B cell (primary cell): ENCODE data around the gene TMEM18. TPM values are rescaled to one million over a fixed set of nuclear protein-coding genes. Genes with fewer than 3 reads are reported as not detected.

ENCODE experiments used
- ATAC-seq: fragments of 200-7000 bp; cut with Tn5 transposase; one replicate; pipeline ENCODE4 v1.10.0; 2021; ENCODE audit warnings: low read depth, mild to moderate bottlenecking, moderate number of reproducible peaks, moderate library complexity
- CTCF ChIA-PET: fragments of 350-600 bp; sonication (Branson Sonifier 250); formaldehyde crosslinking; loops from one replicate; lab custom pipeline; 2021; ENCODE audit warnings: antibody characterized with exemption, inconsistent platforms; lab: Charles Lee
- POLR2A ChIA-PET: fragments of 350-600 bp; sonication (Branson Sonifier 250); formaldehyde crosslinking; loops from one replicate; lab custom pipeline; 2021; ENCODE audit warnings: antibody characterized with exemption; lab: Charles Lee
- DNase-seq: peaks from one replicate; pipeline ENCODE4 v3.0.0; 2013
- H2AFZ ChIP-seq: 2 replicates; pipeline ENCODE4 v1.6.1; 2012; ENCODE audit warnings: mild to moderate bottlenecking, low read depth, low read length; ENCODE audit not compliant: insufficient read depth, poor library complexity, severe bottlenecking
- H3K27ac ChIP-seq, 2 donors: 1 replicate in 1 of 2; 2 replicates in 1 of 2; pipeline ENCODE4 v1.5.1; 2012 to 2013; ENCODE audit warnings: low read length in 2 of 2, mild to moderate bottlenecking in 2 of 2, moderate library complexity in 1 of 2
- H3K27me3 ChIP-seq, 4 experiments: fragments of 200-600 bp in 1 of 4; sonication (generic) in 1 of 4; replicated peaks in 1 of 4; 1 replicate in 2 of 4; 2 replicates in 2 of 4; pipeline versions ENCODE4 v1.6.1 to v1.7.0; 2013 to 2016; ENCODE audit warnings: low read length in 3 of 4, mild to moderate bottlenecking in 2 of 4, mixed read lengths in 1 of 4, moderate library complexity in 1 of 4; ENCODE audit not compliant: insufficient read depth in 4 of 4, control insufficient read depth in 3 of 4; ENCODE audit errors: control extremely low read depth in 1 of 4
- H3K36me3 ChIP-seq, 2 experiments: replicated peaks in 1 of 2; 1 replicate in 1 of 2; 2 replicates in 1 of 2; pipeline versions ENCODE4 v1.6.1 to v1.7.1; 2013; ENCODE audit warnings: low read length in 1 of 2; ENCODE audit not compliant: insufficient read depth in 2 of 2, control insufficient read depth in 1 of 2; ENCODE audit errors: control extremely low read depth in 1 of 2, extremely low read depth in 1 of 2
- H3K4me1 ChIP-seq, 2 donors: fragments of 200-600 bp in 1 of 2; sonication (generic) in 1 of 2; 1 replicate in 1 of 2; 2 replicates in 1 of 2; pipeline versions ENCODE4 v1.5.1 to v1.6.1; 2013 to 2017; ENCODE audit warnings: low read length in 2 of 2; ENCODE audit not compliant: control insufficient read depth in 2 of 2, insufficient read depth in 2 of 2
- H3K4me2 ChIP-seq: replicated peaks from 2 replicates; pipeline ENCODE3; 2012; ENCODE audit warnings: mild to moderate bottlenecking, low read depth, low read length; ENCODE audit not compliant: poor library complexity, severe bottlenecking
- H3K4me3 ChIP-seq, 5 experiments: fragments of 200-600 bp in 1 of 5; sonication (generic) in 1 of 5; 1 replicate in 3 of 5; 2 replicates in 2 of 5; pipeline versions ENCODE4 v1.5.1 to v1.7.0; 2011 to 2016; ENCODE audit warnings: low read length in 4 of 5, mild to moderate bottlenecking in 4 of 5, low read depth in 2 of 5, control low read depth in 1 of 5, moderate library complexity in 1 of 5; ENCODE audit not compliant: insufficient read depth in 1 of 5; ENCODE audit errors: control extremely low read depth in 1 of 5, extremely low read depth in 1 of 5
- H3K79me2 ChIP-seq: fragments of 200-600 bp; sonication (generic); one replicate; pipeline ENCODE4 v1.6.0; 2016; ENCODE audit warnings: low read length; ENCODE audit not compliant: control insufficient read depth, insufficient read depth
- H3K9ac ChIP-seq: fragments of 200-600 bp; sonication (generic); 2 replicates; pipeline ENCODE4 v1.6.1; 2017; ENCODE audit warnings: mild to moderate bottlenecking, low read length, moderate library complexity
- H3K9me3 ChIP-seq, 3 donors: one replicate each; pipeline versions ENCODE4 v1.6.1 to v1.7.1; 2013; ENCODE audit warnings: low read length in 2 of 3; ENCODE audit not compliant: control insufficient read depth in 2 of 3, insufficient read depth in 1 of 3; ENCODE audit errors: control extremely low read depth in 1 of 3
- H4K20me1 ChIP-seq: 2 replicates; pipeline ENCODE4 v1.6.0; 2012; ENCODE audit warnings: mild to moderate bottlenecking, low read length; ENCODE audit not compliant: insufficient read depth, control insufficient read depth, poor library complexity, severe bottlenecking
- H3K27ac Mint-ChIP-seq: one replicate; pipeline ENCODE4 v1.8.0; 2021; ENCODE audit warnings: mixed read lengths
- H3K27me3 Mint-ChIP-seq: one replicate; pipeline ENCODE4 v1.8.0; 2021; ENCODE audit warnings: mixed read lengths
- H3K4me1 Mint-ChIP-seq: one replicate; pipeline ENCODE4 v1.8.0; 2021; ENCODE audit warnings: mixed read lengths
- H3K4me3 Mint-ChIP-seq: one replicate; pipeline ENCODE4 v1.8.0; 2021; ENCODE audit warnings: mixed read lengths
- H3K9me3 Mint-ChIP-seq: one replicate; pipeline ENCODE4 v1.8.0; 2022; ENCODE audit warnings: mixed read lengths; ENCODE audit not compliant: insufficient read depth
- CTCF ChIP-seq: fragments of 200-600 bp; IDR thresholded peaks from one replicate; pipeline ENCODE4 v1.8.0; 2022; ENCODE audit warnings: antibody characterized with exemption, mild to moderate bottlenecking
- EZH2 ChIP-seq: IDR thresholded peaks from 2 replicates; pipeline ENCODE4 v1.6.1; 2012; ENCODE audit warnings: borderline replicate concordance, low read depth, mild to moderate bottlenecking, moderate library complexity, low read length; ENCODE audit not compliant: insufficient read depth, poor library complexity, severe bottlenecking
- WGBS: methylation state at CpG from one replicate; pipeline ENCODE4 v1.1.5; 2013; ENCODE audit warnings: missing lambda C conversion rate; ENCODE audit not compliant: insufficient coverage; 5-methylcytosine and 5-hydroxymethylcytosine counted together
- intact Hi-C: fragments of 100-400 bp; cut with micrococcal nuclease; formaldehyde crosslinking; loops from one replicate; pipeline ENCODE4 v1.10.0; 2022
- polyA plus RNA-seq: library from polyadenylated mRNA; depleted of rRNA; stranded (reverse); fragments of >200 nt; gene quantifications from 2 replicates; pipeline ENCODE4 v1.2.3, GENCODE V29; 2012
- total RNA-seq, 2 donors: library from RNA; stranded (reverse); fragments of 120-200 nt in 1 of 2; gene quantifications; 1 replicate in 1 of 2; 2 replicates in 1 of 2; pipeline versions ENCODE4 v1.2.3 to v1.2.4, GENCODE V29; 2013 to 2022

The TMEM18 gene
- total and polyA plus RNA-seq, 2 donors (not counting 1 experiment from before 2014, with no cell fraction given) = 14.4 to 38.5 TPM

GRCh38 chr2:682226-682625, 5.0 kb upstream of the TMEM18 start:
- H3K27me3 ChIP-seq = no peaks in the 10 kb centered on the region
- H3K9me3 ChIP-seq = peaks cover 4 to 22% (median 16%) of the 10 kb centered on the region in 3 donors
- DNase-seq (no peak), ATAC-seq (no peak)
- intact Hi-C loops = no loop called here
- H3K9me3 Mint-ChIP-seq = peaks cover 14% of the 10 kb centered on the region
- no peak overlapping the region for H2AFZ ChIP-seq
- no peak for TF ChIP-seq CTCF
- TF ChIP-seq EZH2 = no peak
- H3K27ac ChIP-seq = no peak overlapping the region
- POLR2A ChIA-PET = no interaction called here
- no peak overlapping the region for H3K27ac Mint-ChIP-seq
- H3K36me3 ChIP-seq = peaks cover 0 to 3% of the 10 kb centered on the region in 2 experiments
- H3K79me2 ChIP-seq = peaks cover 6% of the 10 kb centered on the region
- H3K4me3 Mint-ChIP-seq = no peak overlapping the region
- peaks cover 5% of the 10 kb centered on the region in 2 donors for H3K4me1 ChIP-seq
- H4K20me1 ChIP-seq = no peaks in the 10 kb centered on the region
- no peak overlapping the region for H3K9ac ChIP-seq
- CTCF ChIA-PET = no interaction called here
- no peak overlapping the region for H3K4me2 ChIP-seq
- peaks cover 16% of the 10 kb centered on the region for H3K4me1 Mint-ChIP-seq
- no peaks in the 10 kb centered on the region for H3K27me3 Mint-ChIP-seq
- H3K4me3 ChIP-seq = no peak overlapping the region

GRCh38 chr2:681312-681711, 4.1 kb upstream of the TMEM18 start:
- DNase-seq (no peak), ATAC-seq (no peak)
- Histone ChIP-seq H4K20me1 (no peaks in the 10 kb centered on the region), H3K9ac (no peak overlapping the region), H3K4me1 (peaks cover 5% of the 10 kb centered on the region in 2 donors), H3K27me3 (no peaks in the 10 kb centered on the region), H3K79me2 (peaks cover 6% of the 10 kb centered on the region), H2AFZ (no peak overlapping the region), H3K9me3 (peaks cover 4 to 22% (median 15%) of the 10 kb centered on the region in 3 donors), H3K4me2 (no peak overlapping the region), H3K36me3 (peaks cover 0 to 3% of the 10 kb centered on the region in 2 experiments), H3K27ac (no peak overlapping the region), H3K4me3 (no peak overlapping the region)
- WGBS = 98% methylated on average over 10 of the region's 11 CpGs
- H3K4me1 Mint-ChIP-seq = peaks cover 20% of the 10 kb centered on the region
- H3K27ac Mint-ChIP-seq = no peak overlapping the region
- H3K9me3 Mint-ChIP-seq = peaks cover 11% of the 10 kb centered on the region
- ChIA-PET POLR2A (no interaction called here), CTCF (no interaction called here)
- H3K27me3 Mint-ChIP-seq = no peaks in the 10 kb centered on the region
- intact Hi-C loops = no loop called here
- no peak for TF ChIP-seq CTCF
- no peak for TF ChIP-seq EZH2
- H3K4me3 Mint-ChIP-seq = no peak overlapping the region
